GM13977 (cell line): ENCODE data around the gene AGBL4.

Experiments
- DNase-seq: peaks from one replicate; pipeline ENCODE4 v3.0.0; 2012; ENCODE audit warnings: low spot score
- in situ Hi-C: fragments of 300-500 bp; cut with MboI; formaldehyde crosslinking; loops from one replicate; pipeline ENCODE4 v1.12.0; 2022; ENCODE audit warnings: low sequenced_read_pairs, low pct_unique_long_range_greater_than_20kb, mixed read lengths, inconsistent platforms; ENCODE audit not compliant: unreplicated experiment
- TF ChIP-seq, protein P1 (sequence below): IDR thresholded peaks from 2 replicates; pipeline ENCODE4 v1.5.1; 2012; ENCODE audit warnings: mild to moderate bottlenecking, control low read depth; ENCODE audit not compliant: insufficient read depth; ENCODE audit errors: extremely low read depth, missing control alignments

Gene AGBL4

GRCh38 chr1:48619539-48619938 lies 1404.2 kb downstream of the AGBL4 start:
- TF ChIP-seq, protein P1, sequence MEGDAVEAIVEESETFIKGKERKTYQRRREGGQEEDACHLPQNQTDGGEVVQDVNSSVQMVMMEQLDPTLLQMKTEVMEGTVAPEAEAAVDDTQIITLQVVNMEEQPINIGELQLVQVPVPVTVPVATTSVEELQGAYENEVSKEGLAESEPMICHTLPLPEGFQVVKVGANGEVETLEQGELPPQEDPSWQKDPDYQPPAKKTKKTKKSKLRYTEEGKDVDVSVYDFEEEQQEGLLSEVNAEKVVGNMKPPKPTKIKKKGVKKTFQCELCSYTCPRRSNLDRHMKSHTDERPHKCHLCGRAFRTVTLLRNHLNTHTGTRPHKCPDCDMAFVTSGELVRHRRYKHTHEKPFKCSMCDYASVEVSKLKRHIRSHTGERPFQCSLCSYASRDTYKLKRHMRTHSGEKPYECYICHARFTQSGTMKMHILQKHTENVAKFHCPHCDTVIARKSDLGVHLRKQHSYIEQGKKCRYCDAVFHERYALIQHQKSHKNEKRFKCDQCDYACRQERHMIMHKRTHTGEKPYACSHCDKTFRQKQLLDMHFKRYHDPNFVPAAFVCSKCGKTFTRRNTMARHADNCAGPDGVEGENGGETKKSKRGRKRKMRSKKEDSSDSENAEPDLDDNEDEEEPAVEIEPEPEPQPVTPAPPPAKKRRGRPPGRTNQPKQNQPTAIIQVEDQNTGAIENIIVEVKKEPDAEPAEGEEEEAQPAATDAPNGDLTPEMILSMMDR, result no peak
- in situ Hi-C loops, result no loop called here
- DNase-seq, result no peak

DNA sequence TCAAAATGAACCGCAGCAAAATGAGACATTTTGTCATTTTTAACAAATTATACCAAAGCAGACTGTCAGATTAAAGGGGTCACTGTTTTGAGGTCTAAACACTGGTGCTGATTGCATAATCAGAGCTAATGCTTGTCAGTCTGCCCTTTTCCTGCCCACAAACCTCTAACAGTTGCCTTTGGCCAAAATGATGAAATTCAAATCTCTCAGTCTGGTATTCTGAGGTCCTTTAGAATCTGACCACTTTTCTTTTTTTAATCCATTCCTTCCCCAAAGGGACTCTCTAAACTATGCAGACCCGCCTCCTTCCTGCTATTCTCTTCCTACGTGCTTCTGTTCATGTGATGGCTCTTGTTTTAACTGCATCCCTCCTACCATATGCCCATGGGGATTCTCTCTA lies 1406.5 kb downstream of the AGBL4 start:
- in situ Hi-C loops, result no loop called here
- no peak for DNase-seq
- TF ChIP-seq, protein P1, result no peak

DNA sequence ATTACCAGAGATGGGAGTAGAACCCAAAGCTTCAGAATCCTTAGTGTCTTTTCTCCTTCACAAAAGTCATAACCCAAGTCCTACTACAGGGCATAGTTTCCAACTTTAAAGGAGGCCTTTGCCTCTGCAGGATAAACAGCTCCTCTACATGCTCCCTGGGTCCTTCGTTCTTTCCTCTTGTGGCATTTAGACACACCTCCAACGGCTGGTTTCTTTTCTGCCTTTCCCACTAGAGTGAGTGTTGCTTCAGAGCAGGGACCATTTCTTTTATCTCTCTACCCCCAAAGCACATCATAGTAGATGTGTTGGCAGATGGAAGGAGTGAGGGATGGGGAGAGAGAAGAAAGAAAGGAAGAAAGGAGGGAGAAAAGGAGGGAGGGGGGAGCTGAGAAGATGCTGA lies 1407.0 kb downstream of the AGBL4 start:
- DNase-seq, result no peak
- TF ChIP-seq, protein P1, result no peak
- in situ Hi-C loops, result no loop called here

DNA sequence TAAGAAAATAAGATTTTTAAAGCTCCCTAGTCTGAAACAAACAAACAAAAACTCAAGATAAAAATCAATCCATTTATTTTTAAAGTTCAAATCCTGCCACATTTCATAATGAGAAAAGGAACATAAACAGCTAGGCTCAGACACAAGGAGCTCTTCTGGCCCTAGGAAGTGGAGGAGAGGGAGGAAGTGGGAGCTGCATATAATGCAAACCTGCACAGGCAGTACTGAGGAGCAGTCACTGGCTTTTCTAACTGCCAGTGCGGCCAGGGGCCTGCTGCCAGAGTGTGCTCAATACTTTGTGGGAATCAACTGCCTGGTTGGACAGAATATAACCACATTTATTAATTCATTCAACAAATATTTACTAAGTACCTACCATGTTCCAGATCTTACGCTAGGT lies 1411.9 kb downstream of the AGBL4 start:
- no peak for DNase-seq
- in situ Hi-C loops, result no loop called here
- TF ChIP-seq, protein P1, result no peak

GRCh38 chr1:48610628-48611542 lies 1412.9 kb downstream of the AGBL4 start:
- in situ Hi-C loops, result no loop called here
- no peak for DNase-seq
- TF ChIP-seq, protein P1, result no peak

DNA sequence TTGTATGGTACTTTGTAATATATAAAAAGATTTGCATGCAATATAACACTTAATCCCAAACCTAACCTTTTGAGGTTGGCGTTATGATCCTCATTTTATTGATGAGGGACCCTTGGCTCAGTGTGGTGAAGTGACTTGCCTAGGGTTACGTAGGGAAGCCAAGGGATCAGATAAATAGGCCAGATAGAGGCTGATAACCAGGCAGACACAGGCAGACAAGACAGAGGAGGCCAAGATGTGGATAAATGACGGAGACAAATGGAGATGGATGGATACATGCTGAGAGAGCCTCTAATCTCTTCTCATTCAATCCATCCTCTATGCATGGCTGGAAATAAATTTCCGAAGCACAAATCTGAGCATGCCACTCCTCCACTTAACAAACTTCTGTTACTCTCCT lies 1414.9 kb downstream of the AGBL4 start:
- in situ Hi-C loops, result no loop called here
- no peak for DNase-seq

More for the DNA sequence above, 1414.9 kb downstream of the AGBL4 start:
- TF ChIP-seq, protein P1, result no peak
